Activated T-helper 1 cell treated with anti-CD3 and anti-CD28 coated beads, Interleukin-2, amount 50 U/mL, for 16 hours (primary cell): Measurements from ENCODE around the gene PODXL.

ENCODE experiments used
- DNase-seq, 2 donors: peaks; one replicate each; pipeline ENCODE4 v3.0.0-alpha.2; 2020; ENCODE audit warnings: low read depth in 1 of 2, low spot score in 1 of 2

PODXL gene

DNA sequence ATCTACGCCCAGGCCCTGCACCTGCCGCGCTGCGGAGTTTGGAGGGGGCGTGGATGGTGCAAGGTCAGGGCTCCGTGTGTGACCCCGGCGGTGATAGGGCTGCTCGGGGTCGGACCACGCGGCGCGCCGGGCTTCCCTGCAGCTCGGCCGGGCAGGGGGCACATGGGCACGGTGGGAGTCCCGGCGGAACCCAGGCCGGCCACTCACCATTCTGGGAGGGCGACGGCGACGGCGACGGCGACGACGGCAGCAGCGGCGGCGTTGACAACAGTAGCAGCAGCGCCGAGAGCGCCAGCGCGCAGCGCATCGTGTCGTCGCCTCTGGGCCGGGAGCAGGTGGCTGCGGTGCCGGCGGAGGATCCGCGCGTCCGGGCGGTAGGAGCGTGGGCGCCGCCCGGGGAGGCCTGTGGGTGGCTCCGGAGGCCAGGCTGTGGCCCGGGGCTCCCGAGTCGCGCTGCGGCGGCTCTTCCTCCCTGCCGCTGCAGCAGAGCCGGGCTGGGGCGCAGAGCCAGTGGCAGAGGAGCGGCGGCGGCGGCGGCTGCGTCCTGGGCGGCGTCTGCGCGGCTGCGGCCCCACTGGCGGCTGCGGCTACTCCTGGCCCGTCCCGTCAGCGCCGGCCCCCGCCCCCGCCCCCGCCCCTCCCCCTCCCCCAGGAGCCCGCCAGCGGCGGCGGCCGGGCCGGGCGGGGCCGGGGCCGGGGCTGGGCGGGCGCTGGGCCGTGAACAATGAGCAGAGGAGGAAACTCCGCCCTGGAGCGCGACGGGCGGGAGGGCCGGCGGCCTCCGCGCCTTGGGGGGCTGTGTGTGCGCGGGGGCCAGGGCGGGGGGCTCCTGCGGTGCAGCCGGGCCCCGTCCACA lies at the start of gene PODXL:
Gene PODXL (minus strand): TSS at position 576 of the 856 bp plus-strand sequence. CDS start 269 bp downstream, at position 307.
- DNase-seq = peak; percentile 17 to 20

- DNase-seq = no peak
Measured at GRCh38 chr7:131605280-131605878, 49.0 kb upstream of the PODXL start.

GRCh38 chr7:131604841-131605279 lies 48.4 kb upstream of the PODXL start:
- no peak for DNase-seq

DNA sequence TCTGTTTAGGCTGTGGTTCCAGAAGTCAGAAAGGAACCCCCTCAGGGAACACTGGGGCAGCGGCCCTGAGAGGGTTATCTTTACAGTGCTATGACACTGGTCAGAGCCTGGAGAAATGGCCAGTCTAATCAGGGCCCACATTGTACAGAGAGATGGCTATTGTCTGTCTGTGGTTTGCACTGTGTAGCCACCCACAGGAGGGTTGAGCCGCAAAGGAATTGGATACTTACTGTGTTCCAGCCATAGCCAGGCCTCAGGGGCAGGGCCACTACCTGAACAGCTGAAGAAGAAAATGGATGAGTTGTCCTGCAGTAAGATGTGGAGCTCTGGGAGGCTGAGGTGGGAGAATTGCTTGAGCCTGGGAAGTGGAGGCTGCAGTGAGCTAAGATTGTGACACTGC lies 47.5 kb upstream of the PODXL start:
- no peak for DNase-seq

- no peak for DNase-seq
Measured at GRCh38 chr7:131602994-131603372, 46.6 kb upstream of the PODXL start.

GRCh38 chr7:131602304-131602993 lies 46.0 kb upstream of the PODXL start:
- no peak for DNase-seq

DNA sequence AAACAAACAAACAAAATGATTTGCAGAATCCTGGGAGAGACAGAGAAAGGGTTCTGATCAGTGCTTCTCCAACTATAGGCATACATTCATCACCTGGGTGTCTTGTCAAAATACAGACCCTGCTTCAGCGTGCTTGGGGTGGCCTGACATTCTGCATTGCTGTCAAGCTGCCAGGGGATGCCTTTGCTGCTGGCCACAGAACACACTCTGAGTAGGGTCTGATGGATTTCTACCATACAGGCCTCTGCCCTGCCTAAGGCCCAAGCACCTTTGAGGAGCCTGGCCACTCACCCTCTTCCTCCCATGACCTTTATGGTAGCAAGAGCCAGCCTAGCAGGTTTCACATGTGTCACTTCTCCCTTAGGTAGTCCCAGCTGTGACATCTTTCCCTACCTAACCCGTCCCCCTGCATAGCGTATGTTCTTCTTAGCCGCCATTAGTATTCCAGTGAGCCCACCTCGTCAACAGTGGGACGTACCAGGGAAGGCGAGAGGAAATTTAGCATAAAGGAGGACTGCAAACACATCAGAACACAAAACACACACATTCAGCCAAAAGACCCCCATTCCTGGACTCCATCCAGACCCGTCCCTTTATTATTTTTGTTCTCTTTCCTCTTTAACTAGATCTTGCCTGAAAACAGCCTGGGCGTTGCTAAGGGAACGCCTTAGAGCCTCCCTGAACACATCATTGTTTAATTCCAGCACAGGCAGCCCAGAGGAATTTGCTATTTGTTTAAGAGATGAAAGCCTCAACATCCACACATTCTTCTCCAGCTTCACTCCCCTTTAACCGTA lies 43.9 kb upstream of the PODXL start:
- DNase-seq = no peak

DNA sequence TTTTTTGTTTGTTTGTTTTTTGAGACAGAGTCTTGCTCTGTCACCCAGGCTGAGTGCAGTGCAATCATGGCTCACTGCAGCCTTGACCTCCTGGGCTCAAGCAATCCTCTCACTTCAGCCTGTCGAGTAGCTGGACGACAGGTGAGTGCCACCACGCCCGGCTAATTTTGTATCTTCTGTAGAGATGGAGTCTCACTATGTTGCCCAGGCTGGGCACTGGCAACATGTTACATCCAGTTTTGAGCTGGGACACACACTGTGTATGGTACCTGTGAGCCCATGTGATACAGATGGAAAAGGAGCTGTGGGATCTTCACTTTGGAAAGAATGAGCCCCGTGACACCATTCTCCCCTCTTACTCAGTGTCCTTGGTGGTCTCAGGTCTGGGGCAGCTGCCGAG lies 40.4 kb upstream of the PODXL start:
- DNase-seq = no peak

DNA sequence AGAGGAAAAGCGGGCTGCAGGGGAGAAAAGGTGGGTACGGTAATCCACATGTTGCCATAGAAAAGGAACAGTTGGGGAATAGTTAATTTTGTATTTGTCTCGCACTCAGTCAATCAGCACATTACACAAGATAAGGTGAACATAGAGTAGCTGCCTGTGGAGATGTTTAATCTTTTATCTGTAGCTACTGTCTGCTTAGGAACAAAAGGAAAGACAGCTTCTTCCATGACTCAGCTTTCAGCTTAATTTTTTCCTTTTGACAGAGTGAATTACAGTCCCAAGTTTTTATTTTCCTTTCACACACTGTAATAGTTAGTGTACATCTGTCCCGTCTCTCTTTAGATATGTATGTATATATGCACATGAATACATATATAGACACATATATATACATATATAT lies 39.3 kb upstream of the PODXL start:
- DNase-seq = no peak

DNA sequence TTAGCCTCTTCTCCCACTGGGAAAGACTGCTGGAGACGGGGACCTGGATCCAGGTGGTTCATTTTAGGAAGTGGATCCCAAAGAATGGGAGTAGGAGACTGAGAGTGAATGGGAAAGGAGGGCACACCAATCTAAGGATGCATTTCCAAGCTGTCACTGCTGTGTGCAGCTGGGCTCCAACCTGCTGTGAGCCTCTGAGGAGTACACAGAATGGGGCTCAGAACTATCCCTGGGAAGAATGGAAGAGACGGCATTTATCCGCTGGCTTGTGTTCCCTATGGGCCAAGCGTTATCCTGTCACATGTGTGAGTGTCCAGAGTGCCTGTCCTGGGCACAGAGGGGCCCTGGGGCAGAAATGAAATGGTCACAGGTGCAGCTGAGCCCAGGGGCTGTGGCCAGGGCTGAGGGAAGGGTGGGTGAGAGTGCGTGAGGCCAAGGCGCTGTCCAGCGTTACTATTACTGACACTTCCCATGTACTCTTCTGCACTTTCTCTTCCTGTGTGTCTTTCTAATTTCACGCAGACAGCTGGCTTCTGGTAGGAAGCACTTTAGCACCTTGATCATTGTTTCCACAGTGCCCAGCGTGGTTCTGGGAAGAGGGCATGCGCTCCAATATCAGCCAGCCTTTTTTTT lies 35.4 kb upstream of the PODXL start:
- DNase-seq = no peak

- no peak for DNase-seq
Measured at GRCh38 chr7:131587315-131587923, 31.0 kb upstream of the PODXL start.

DNA sequence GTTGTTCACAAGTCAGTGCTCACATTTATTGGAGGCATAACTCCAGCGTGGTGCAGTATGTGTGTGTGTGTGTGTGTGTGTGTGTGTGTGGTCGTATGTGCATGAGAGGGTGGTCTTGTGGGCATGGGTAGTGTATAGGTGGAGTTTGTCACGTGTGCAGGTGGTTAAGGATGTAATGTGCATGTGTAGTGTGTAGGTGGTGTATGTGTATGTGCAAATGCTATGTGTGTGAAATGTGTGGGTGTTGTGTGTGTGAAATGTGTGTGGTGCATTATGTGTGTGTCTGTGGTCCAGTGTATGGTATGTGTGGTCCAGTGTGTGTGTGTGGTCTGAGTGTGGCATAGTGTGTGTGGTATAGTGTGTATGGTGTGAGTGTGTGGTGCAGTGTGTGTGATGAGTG lies 30.3 kb upstream of the PODXL start:
- no peak for DNase-seq

- DNase-seq = no peak
Measured at GRCh38 chr7:131586259-131586658, 29.8 kb upstream of the PODXL start.

- DNase-seq = no peak
Measured at GRCh38 chr7:131583430-131583829, 27.0 kb upstream of the PODXL start.

- no peak for DNase-seq
Measured at GRCh38 chr7:131581241-131582051, 25.0 kb upstream of the PODXL start.

DNA sequence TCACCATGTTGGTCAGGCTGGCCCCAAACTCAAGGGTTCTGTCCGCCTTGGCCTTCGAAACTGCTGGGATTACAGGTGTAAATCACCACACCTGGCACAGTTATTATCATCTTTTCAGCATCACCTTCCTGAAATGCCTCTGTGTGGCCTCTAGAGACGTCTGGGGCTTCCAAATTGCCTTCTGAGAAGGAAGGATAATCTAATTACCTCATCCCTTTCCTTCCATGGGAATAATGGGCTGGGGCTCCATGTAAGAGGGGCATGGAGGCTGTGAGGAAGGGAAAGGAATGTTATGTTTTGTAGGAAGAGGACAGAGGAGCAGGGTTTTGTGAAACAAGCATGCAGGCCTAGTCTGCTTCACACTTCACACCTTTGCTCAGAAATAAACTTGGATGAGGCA lies 22.2 kb upstream of the PODXL start:
- no peak for DNase-seq

- no peak for DNase-seq
Measured at GRCh38 chr7:131574741-131575140, 18.3 kb upstream of the PODXL start.

DNA sequence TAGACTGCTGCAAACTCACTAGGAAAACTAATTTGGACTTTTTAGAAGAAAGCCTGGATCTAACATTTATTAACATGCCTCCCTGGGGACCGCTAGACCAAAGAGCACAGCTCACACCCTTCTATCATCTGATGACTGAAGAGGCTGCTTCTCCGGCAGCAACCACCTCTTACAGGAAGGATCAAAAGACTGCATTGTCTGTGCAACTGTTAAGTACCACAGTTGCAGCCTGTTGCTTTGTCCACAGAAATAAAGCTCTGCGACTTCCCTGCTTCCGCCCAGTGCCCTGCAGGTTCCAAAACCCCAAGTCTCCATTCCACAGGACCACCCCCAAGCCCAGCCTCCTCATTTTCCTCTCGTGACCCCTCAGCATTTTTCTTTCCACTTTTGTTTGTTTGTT lies 14.0 kb upstream of the PODXL start:
- DNase-seq = no peak

DNA sequence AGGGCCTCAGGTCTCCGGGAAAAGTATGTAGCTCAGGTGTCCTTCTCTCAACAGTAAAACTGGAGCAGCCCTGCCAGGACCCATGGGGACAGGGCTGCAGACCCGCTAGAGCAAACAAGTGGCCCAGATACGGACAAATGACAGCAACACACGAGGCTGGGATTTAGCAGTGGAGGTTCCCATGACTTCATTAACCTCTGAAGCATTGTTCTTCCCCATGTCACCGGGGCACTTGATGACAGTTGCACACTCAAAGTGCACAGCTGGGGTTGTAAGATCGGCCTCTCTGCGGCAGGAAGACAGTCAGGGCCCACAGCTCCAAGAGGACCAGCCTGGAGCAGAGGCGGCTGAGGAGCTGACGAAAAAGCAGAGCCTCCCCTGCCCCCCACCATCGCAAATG lies 12.5 kb upstream of the PODXL start:
- no peak for DNase-seq

GRCh38 chr7:131568510-131568909 lies 12.1 kb upstream of the PODXL start:
- no peak for DNase-seq
